CD4-positive, alpha-beta T cell treated with Interleukin-6 for 4 hours (primary cell): ENCODE results near the gene MYO1H.
"Not testable (repeated sequence)": the region's sequence is repeated elsewhere in the genome, so short reads cannot be mapped to it uniquely, and the experiment has no call there.

ENCODE experiments used
- DNase-seq: peaks from one replicate; pipeline ENCODE4 v3.0.0-alpha.2; 2020; ENCODE audit warnings: mixed read lengths

The MYO1H gene

DNA sequence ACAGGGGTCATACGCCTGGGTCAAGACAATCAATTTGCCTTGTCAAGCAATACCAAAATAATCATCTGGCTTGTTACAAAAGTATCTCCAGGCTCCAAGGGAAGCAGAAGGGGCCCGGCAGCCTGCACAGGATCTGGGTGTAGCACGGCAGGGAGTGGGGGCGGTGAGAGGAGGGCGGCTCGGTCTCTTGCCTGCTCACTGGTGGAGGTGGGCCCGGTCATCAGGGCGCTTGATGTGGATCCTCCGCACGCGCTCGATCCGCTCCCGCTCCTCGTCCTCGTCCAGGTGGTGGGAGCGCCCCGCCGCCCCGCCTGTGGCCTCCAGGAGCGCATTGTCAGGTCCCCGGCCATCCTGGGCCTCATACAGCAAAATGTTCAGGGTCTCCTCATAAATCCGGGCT, 103.7 kb downstream of the MYO1H start:
- no peak for DNase-seq

DNA sequence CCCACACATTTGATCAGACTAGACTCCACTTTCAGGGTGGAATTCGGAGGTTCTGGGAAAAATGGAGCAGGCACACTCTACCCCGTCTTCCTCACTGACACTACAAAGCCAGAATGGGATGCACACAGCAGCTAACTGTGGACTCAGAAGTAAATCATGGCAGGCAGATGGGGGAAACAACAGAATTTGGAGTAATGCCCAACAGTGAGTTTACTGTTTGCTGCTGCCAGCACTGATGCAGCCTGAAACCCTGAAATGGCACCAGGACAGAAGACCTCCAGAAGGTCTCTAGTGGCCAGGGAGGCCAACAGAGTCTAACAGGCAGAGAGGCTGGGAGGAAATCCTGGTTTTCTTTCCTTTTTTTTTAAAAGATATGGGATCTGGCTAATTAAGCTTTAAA, 104.8 kb downstream of the MYO1H start:
- DNase-seq: no peak

GRCh38 chr12:109455706-109456105, 108.0 kb downstream of the MYO1H start:
- DNase-seq: no peak

- DNase-seq: no peak
Measured at GRCh38 chr12:109458086-109458485, 110.4 kb downstream of the MYO1H start.

DNA sequence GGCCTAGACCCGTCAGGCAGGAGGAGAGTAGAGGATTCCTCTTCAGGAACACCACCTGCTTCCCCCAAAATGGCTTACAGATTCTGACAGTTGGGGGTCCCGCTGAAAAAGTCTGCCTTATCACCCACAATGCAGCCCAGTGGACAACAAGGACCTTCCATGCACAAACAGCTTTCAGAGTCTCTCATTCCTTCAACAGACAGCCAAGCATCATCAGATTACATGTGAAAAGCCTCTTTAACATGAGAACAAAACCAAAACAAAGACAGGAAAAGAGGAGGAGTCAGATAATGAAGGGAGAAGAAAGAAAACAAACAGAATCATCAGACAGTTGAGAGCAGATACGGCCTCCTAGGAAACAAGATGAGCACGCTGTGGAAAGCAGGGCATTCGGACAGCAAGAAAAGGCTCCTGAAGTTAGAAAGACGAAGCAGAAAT, 111.1 kb downstream of the MYO1H start:
- no peak for DNase-seq

- no peak for DNase-seq
Measured at GRCh38 chr12:109459247-109459646, 111.5 kb downstream of the MYO1H start.

GRCh38 chr12:109460538-109460937, 112.8 kb downstream of the MYO1H start:
- DNase-seq: no peak

DNA sequence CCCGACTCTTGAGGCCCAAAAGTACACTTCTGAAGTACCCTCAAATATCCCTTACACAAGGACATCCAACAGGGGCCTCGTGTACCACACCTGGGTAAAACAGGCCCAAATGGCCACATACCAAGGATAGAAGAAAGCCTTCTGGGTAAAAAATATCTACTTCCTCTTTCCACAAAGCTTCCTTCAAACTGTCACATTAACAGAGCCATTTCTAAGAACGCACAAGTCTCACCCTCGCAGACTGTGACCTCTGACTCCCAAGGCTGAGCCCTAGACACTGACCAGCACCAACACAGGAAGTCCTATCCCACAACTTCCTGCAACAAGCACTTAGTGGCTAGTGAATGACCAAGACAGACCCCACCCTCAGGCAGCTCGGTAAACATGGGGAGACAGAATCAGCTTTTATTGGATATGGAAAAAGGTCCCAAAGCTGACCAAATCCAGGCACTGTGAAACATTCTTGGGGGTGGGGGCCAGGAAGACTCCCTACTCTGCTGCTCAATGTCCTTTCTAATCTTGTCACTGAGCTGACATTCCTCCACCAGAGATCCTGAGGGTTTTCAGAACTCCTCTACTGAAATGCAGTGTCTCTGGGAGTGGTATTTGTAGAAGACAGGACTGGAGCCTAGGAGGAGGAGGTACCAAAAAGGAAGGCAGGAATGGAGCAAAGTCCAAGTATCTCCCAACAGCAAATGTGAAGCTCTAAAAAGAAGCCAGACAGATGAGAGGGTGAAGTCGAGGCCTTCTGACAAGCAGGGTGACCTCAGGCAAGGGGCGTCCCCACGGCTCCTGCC, 113.5 kb downstream of the MYO1H start:
- DNase-seq: no peak

GRCh38 chr12:109461846-109462756, 114.4 kb downstream of the MYO1H start:
- no peak for DNase-seq

- DNase-seq: no peak
Measured at GRCh38 chr12:109462868-109463692, 115.4 kb downstream of the MYO1H start.

DNA sequence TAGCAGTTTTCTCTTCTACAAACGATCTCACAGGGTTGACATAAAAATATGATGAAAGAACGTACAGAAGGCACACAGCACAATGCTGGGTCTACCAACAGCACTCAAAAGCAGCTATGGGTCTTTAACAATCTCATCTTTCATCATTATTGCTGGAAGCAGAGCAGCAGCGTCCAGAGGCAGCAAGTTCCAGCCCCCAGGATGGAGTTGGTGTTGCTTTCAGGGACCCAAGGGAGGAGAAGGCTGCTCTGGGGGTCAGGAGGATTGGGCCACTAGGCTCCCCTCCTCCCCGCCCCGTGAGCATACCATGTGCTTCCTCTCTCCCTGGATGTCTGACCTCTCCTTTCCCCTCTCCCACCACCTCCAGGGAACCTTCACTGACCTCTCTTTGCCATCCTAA, 116.1 kb downstream of the MYO1H start:
- DNase-seq: no peak

GRCh38 chr12:109464642-109465351, 117.1 kb downstream of the MYO1H start:
- DNase-seq: no peak

DNA sequence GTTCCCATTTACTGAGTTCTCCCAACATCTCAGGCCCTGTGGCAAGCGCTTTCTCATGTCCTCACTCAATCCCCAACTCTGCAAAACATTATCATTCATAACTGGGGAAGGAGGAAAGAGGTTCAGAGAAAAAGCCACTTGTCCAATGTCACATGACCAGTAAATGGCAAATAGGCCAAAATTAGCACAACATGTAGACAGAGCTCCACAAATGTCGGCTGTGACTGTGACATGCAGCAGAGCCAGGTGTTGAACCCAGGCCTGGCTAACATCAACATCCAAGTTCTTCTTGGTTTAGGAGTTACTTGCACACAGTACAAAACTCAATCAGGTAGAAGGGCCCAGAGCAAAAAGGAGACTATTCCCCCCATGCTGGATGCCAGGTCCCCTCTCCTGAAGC, 118.6 kb downstream of the MYO1H start:
- no peak for DNase-seq

DNA sequence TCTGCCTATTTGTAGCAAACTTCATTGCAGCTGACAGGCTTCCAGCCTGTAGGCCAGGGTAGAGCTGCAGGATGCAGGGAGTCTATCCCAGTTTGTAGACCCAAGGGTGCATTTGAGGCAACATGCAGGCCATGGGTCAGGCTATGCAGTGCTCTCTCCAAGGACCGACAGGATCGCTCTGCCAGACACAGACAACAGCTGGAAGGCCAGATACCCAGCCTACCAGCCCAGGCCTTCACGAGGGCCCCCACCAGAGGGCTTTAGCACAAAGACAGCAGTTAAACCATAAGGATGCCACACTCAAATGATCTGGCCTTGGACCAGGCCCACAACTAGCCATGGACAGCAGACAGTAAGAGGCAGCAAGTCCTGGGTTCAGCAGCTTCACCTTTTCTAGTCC, 119.1 kb downstream of the MYO1H start:
- DNase-seq: no peak

- no peak for DNase-seq
Measured at GRCh38 chr12:109467978-109468676, 120.4 kb downstream of the MYO1H start.

DNA sequence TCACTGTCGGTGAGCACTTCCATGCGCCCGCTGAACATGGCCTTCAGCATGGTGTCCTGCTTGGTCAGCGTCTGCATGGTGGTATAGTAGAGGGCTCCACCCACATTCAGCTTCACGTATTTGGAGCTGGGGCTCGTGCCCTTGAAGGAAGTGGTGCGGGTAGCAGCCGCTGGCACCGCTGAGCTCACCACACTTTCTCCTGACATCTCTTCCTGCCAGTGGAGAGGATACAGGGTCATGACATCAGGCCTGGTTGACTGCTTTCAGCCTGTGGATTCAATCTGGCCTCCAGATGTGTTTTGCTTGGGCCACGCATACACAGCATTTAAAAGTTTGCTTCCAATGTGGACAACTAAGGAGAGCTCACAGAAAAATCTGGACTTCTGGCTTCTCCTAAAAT, 121.8 kb downstream of the MYO1H start:
- no peak for DNase-seq

DNA sequence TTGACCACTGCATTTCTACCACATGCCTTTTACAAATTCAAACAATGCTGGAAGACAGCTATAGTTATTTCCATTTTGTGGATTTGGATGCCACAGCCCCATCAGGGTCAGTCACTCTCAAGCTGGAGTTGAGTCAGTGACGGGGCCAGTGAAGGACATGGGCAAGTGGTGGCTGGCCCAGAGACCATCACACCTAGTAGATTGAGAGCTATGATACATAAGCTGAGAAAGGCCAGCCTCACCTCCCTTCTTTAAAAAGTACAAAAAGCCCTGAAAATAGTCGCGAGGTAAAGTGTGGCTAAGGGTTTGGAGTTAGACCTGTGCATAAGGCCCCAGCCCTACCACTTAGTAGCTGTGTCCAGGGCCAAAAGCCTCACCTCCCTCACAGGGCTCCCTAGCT, 125.3 kb downstream of the MYO1H start:
- no peak for DNase-seq

GRCh38 chr12:109473526-109474270, 126.0 kb downstream of the MYO1H start:
- not testable (repeated sequence) for DNase-seq

DNA sequence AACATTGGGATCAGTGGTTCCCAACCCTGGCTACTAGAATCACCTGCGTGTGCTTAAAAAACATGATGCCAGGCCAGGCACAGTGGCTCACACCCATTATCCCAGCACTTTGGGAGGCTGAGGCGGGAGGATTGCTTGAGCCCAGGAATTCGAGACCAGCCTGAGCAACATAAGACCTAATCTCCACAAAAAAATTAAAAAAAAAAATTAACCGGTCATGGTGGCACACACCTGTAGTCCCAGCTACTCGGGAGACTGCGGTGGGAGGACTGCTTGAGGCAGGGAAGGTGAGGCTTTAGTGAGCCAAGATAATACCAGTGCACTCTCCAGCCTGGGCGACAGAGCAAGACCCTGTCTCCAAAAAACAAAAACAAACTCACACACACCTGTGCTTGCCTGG, 127.4 kb downstream of the MYO1H start:
- no peak for DNase-seq

GRCh38 chr12:109475993-109476806, 128.5 kb downstream of the MYO1H start:
- DNase-seq: no peak
